Liver (tissue), 9 donors: ENCODE measurements around the gene CELSR2. TPM values are rescaled to one million over a fixed set of nuclear protein-coding genes. Genes with fewer than 3 reads are reported as not detected.
A peak's percentile ranks its signal among the peaks of the same experiment; 100 is the strongest.

ENCODE experiments used
- DNase-seq: peaks from one replicate; pipeline ENCODE4 v3.0.0-alpha.2; 2017; ENCODE audit warnings: low spot score
- H3K27ac ChIP-seq, 2 donors: one replicate each; pipeline ENCODE4 v1.7.0; 2013; ENCODE audit warnings: inconsistent platforms in 2 of 2, low read length in 2 of 2, control low read depth in 1 of 2, low read depth in 1 of 2, mild to moderate bottlenecking in 1 of 2
- H3K27me3 ChIP-seq, 4 donors: one replicate each; pipeline versions ENCODE4 v1.6.1 to v1.7.0; 2013; ENCODE audit warnings: low read length in 3 of 4, inconsistent platforms in 1 of 4, mild to moderate bottlenecking in 1 of 4, moderate library complexity in 1 of 4; ENCODE audit not compliant: control insufficient read depth in 4 of 4, insufficient read depth in 4 of 4
- H3K36me3 ChIP-seq, 4 donors: one replicate each; pipeline versions ENCODE4 v1.6.1 to v1.7.0; 2013; ENCODE audit warnings: low read length in 3 of 4, mild to moderate bottlenecking in 3 of 4, low read depth in 1 of 4, moderate library complexity in 1 of 4; ENCODE audit not compliant: control insufficient read depth in 4 of 4, insufficient read depth in 3 of 4
- H3K4me1 ChIP-seq, 4 donors: one replicate each; pipeline versions ENCODE4 v1.6.1 to v1.7.0; 2013; ENCODE audit warnings: low read length in 3 of 4, mild to moderate bottlenecking in 3 of 4, moderate library complexity in 1 of 4; ENCODE audit not compliant: control insufficient read depth in 4 of 4, insufficient read depth in 4 of 4
- H3K4me3 ChIP-seq, 3 donors: one replicate each; pipeline versions ENCODE4 v1.6.1 to v1.7.0; 2013; ENCODE audit warnings: low read length in 3 of 3, control low read depth in 1 of 3, low read depth in 1 of 3, mild to moderate bottlenecking in 1 of 3
- H3K9ac ChIP-seq, 2 donors: one replicate each; pipeline ENCODE4 v1.7.0; 2013; ENCODE audit warnings: low read length in 2 of 2, mild to moderate bottlenecking in 2 of 2, moderate library complexity in 2 of 2, control low read depth in 1 of 2, low read depth in 1 of 2
- H3K9me3 ChIP-seq, 4 donors: one replicate each; pipeline versions ENCODE4 v1.6.1 to v1.7.0; 2013; ENCODE audit warnings: low read length in 3 of 4; ENCODE audit not compliant: control insufficient read depth in 4 of 4
- CTCF ChIP-seq: fragments of 150-350 bp; IDR thresholded peaks from 2 replicates; pipeline ENCODE4 v1.5.1; 2017; ENCODE audit warnings: improper control_type of control experiment, low read depth, low read length; ENCODE audit not compliant: missing input control
- EGR1 ChIP-seq, 2 donors: IDR thresholded peaks; 2 replicates each; pipeline ENCODE4 v1.6.1; 2016 to 2018; ENCODE audit warnings: antibody characterized with exemption in 2 of 2, low read depth in 2 of 2
- FOXA2 ChIP-seq: IDR thresholded peaks from 2 replicates; pipeline ENCODE4 v1.6.1; 2016; ENCODE audit warnings: antibody characterized with exemption
- GABPA ChIP-seq, 2 donors: IDR thresholded peaks in 1 of 2; conservative IDR thresholded peaks in 1 of 2; 2 replicates each; pipeline ENCODE4 v1.6.1; 2016; ENCODE audit warnings: antibody characterized with exemption in 2 of 2, mild to moderate bottlenecking in 1 of 2, moderate library complexity in 1 of 2
- HNF4A ChIP-seq, 2 donors: conservative IDR thresholded peaks; 2 replicates each; pipeline ENCODE4 v1.6.1; 2016; ENCODE audit warnings: antibody characterized with exemption in 2 of 2, mild to moderate bottlenecking in 2 of 2
- HNF4G ChIP-seq: IDR thresholded peaks from 2 replicates; pipeline ENCODE4 v1.6.1; 2016; ENCODE audit warnings: antibody characterized with exemption
- JUND ChIP-seq, 2 donors: IDR thresholded peaks; 2 replicates each; pipeline ENCODE4 v1.6.1; 2016; ENCODE audit warnings: antibody characterized with exemption in 2 of 2
- RAD21 ChIP-seq, 2 donors: IDR thresholded peaks; 2 replicates each; pipeline ENCODE4 v1.6.1; 2016; ENCODE audit warnings: antibody characterized with exemption in 2 of 2, mild to moderate bottlenecking in 2 of 2
- REST ChIP-seq: IDR thresholded peaks from 2 replicates; pipeline ENCODE4 v1.6.1; 2016; ENCODE audit warnings: antibody characterized with exemption, mild to moderate bottlenecking
- RXRA ChIP-seq, 2 donors: IDR thresholded peaks; 2 replicates each; pipeline ENCODE4 v1.6.1; 2017 to 2018; ENCODE audit warnings: antibody characterized with exemption in 2 of 2, mild to moderate bottlenecking in 1 of 2
- SP1 ChIP-seq: IDR thresholded peaks from 2 replicates; pipeline ENCODE4 v1.6.1; 2018; ENCODE audit warnings: antibody characterized with exemption, mild to moderate bottlenecking
- TAF1 ChIP-seq: conservative IDR thresholded peaks from 2 replicates; pipeline ENCODE4 v1.6.1; 2016; ENCODE audit warnings: antibody characterized with exemption, mild to moderate bottlenecking
- WGBS: extraction: QIAGEN DNeasy Blood & Tissue Kit; methylation state at CpG from one replicate; pipeline ENCODE4 v1.1.7; 2013; 5-methylcytosine and 5-hydroxymethylcytosine counted together
- polyA plus RNA-seq, 2 donors: library from polyadenylated mRNA; stranded (reverse) in 1 of 2; unstranded in 1 of 2; fragments of 200-250 nt in 1 of 2; fragments of >200 nt in 1 of 2; fragmentation: Nextera tagmentation in 1 of 2; extraction: Ambion mirVana in 1 of 2; gene quantifications; one replicate each; pipeline versions ENCODE4 v1.2.1 to v1.2.3, GENCODE V29; 2013 to 2015
- total RNA-seq, 2 donors: library from RNA; depleted of rRNA; stranded (reverse); fragments of >200 nt; gene quantifications; one replicate each; pipeline ENCODE4 v1.2.3, GENCODE V29; 2014
- donor health status: healthy.
- donor health status: healthy.
- donor health status: healthy.
- donor health status: healthy.
- donor health status: healthy.

The CELSR2 gene
- total and polyA plus RNA-seq, 4 donors: 0.73 to 1.6 (median 1.2) TPM

GRCh38 chr1:109277434-109278204, 28.3 kb downstream of the CELSR2 start:
- peak in 1 of 2 donors; percentile 28 for TF ChIP-seq RXRA (IDR thresholded peaks at IDR 0.05)
- TF ChIP-seq REST: no peak
- TF ChIP-seq SP1: peak; percentile 44
- TF ChIP-seq FOXA2: no peak
- no peak for TF ChIP-seq JUND (IDR thresholded peaks at IDR 0.05)
- no peak for TF ChIP-seq EGR1 (IDR thresholded peaks at IDR 0.05; ENCODE audit: low read depth in 2 of 2)
- peak; percentile 25 to 50 for TF ChIP-seq HNF4A (conservative IDR thresholded peaks at IDR 0.05)
- peak; percentile 34 for TF ChIP-seq HNF4G
- TF ChIP-seq RAD21 (IDR thresholded peaks at IDR 0.05): peak; percentile 78 to 96
- no peak for TF ChIP-seq GABPA (IDR thresholded peaks at IDR 0.05 in 1 of 2, conservative IDR thresholded peaks at IDR 0.05 in 1 of 2)
- peak; percentile 90 for TF ChIP-seq CTCF
- Histone ChIP-seq H3K4me1 (peaks cover 4 to 48% (median 35%) of the 10 kb centered on the region in 4 donors), H3K4me3 (no peak overlapping the region), H3K27ac (peak overlapping the region; percentile 33 to 39), H3K36me3 (no peaks in the 10 kb centered on the region), H3K9ac (no peak overlapping the region), H3K27me3 (no peaks in the 10 kb centered on the region), H3K9me3 (no peaks in the 10 kb centered on the region)
- WGBS: 47% methylated on average over 7 of the region's 7 CpGs
- DNase-seq: peak; percentile 85

DNA sequence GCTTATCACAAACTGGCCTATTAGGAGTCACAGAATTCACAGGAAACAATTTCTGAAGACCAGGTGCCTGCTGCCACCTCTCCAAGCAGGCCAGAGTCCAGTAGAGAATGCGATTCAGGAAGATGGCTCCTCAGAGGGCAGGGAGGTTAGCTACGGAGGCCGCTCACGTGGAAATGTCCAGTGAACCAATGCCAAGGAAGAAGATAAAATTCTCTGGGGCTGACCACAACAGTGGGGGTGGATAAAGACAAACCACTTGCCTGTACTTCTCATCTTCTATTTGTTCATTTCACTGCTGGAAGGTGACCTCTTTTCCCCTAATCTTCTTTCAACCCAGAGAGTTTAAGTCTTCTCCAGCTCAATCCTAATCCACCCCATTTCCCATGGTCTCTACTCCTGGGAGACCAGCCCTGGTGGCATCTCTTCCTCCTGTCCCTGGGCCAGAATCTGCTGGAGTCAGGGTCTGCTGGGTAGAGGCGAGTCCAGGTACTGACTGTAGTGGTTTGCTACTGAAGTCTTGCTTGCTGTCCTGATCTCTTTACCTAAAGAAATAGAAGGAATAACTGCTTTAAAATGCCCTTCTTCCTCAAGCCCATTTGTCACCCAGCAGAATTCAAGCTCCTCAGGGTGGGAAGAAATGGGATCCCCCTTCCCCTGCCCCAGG, 30.4 kb downstream of the CELSR2 start:
- Histone ChIP-seq H3K9me3 (no peaks in the 10 kb centered on the region), H3K9ac (no peak overlapping the region), H3K27me3 (no peaks in the 10 kb centered on the region), H3K4me3 (no peak overlapping the region), H3K4me1 (peaks cover 4 to 51% (median 32%) of the 10 kb centered on the region in 4 donors), H3K36me3 (no peaks in the 10 kb centered on the region), H3K27ac (no peak overlapping the region)
- 93% methylated on average over 5 of the region's 5 CpGs for WGBS
- no peak for DNase-seq
- TF ChIP-seq HNF4G (no peak), FOXA2 (no peak), GABPA (IDR thresholded peaks at IDR 0.05 in 1 of 2, conservative IDR thresholded peaks at IDR 0.05 in 1 of 2) (no peak), RXRA (IDR thresholded peaks at IDR 0.05) (no peak), REST (no peak), CTCF (no peak), SP1 (no peak), TAF1 (no peak)
